SK-N-SH (cell line): ENCODE measurements around the gene HMOX2.

Source experiments
- CTCF ChIP-seq: fragments of 200-600 bp; sonication (generic); IDR thresholded peaks from 2 replicates; pipeline ENCODE4 v1.6.1; 2017; ENCODE audit warnings: antibody characterized with exemption, mild to moderate bottlenecking, moderate library complexity
- FOSL2 ChIP-seq: IDR thresholded peaks from 2 replicates; pipeline ENCODE4 v1.4.0; 2012; ENCODE audit warnings: low read depth, mild to moderate bottlenecking, moderate library complexity, borderline replicate concordance
- GATA2 ChIP-seq: sonication (generic); formaldehyde crosslinking; IDR thresholded peaks from 2 replicates; pipeline ENCODE4 v1.5.0; 2020; ENCODE audit warnings: mild to moderate bottlenecking, missing genetic modification reagents
- JUND ChIP-seq: IDR thresholded peaks from 2 replicates; pipeline ENCODE4 v1.4.0; 2012
- MAX ChIP-seq: IDR thresholded peaks from 2 replicates; pipeline ENCODE4 v1.4.0; 2012; ENCODE audit warnings: low read depth
- POLR2AphosphoS5 ChIP-seq: IDR thresholded peaks from 2 replicates; pipeline ENCODE4 v1.6.1; 2012; ENCODE audit warnings: low read depth, low read length
- RAD21 ChIP-seq: IDR thresholded peaks from 2 replicates; pipeline ENCODE4 v1.6.1; 2012; ENCODE audit warnings: mild to moderate bottlenecking, low read length
- SIN3A ChIP-seq: IDR thresholded peaks from 2 replicates; pipeline ENCODE4 v1.6.1; 2012; ENCODE audit warnings: low read depth, mild to moderate bottlenecking, low read length, moderate library complexity, borderline replicate concordance
- TAF1 ChIP-seq: IDR thresholded peaks from 2 replicates; pipeline ENCODE4 v1.6.1; 2012; ENCODE audit warnings: low read depth, mild to moderate bottlenecking, low read length, moderate library complexity, borderline replicate concordance
- USF2 ChIP-seq: fragments of 150-350 bp; IDR thresholded peaks from 2 replicates; pipeline ENCODE4 v1.6.1; 2017; ENCODE audit warnings: antibody characterized with exemption, low read length, low read depth, borderline replicate concordance
- YY1 ChIP-seq: IDR thresholded peaks from 2 replicates; pipeline ENCODE4 v1.4.0; 2012; ENCODE audit warnings: low read depth, mild to moderate bottlenecking

- TF ChIP-seq CTCF: no peak
- no peak for TF ChIP-seq USF2
- TF ChIP-seq JUND: no peak
- no peak for TF ChIP-seq POLR2AphosphoS5
- TF ChIP-seq SIN3A: no peak
- no peak for TF ChIP-seq TAF1
- TF ChIP-seq FOSL2: no peak
- no peak for TF ChIP-seq YY1
- no peak for TF ChIP-seq RAD21
- no peak for TF ChIP-seq MAX
- no peak for TF ChIP-seq GATA2 (CRISPR knock-in tag)
Measured at GRCh38 chr16:4533490-4533889, 57.3 kb downstream of the HMOX2 start.
